GM12873 (cell line): ENCODE results near the gene IQUB.

ENCODE experiments used
- TF ChIP-seq, protein P1 (sequence below): IDR thresholded peaks from 2 replicates; pipeline ENCODE4 v1.5.1; 2012; ENCODE audit warnings: low read depth, mild to moderate bottlenecking, moderate library complexity, low read length, control low read depth; ENCODE audit not compliant: insufficient read depth; ENCODE audit errors: missing control alignments

IQUB gene

GRCh38 chr7:123534383-123535260, at the start of gene IQUB:
Gene IQUB, minus strand, starts transcription at chr7:123534595. Its CDS starts 22,255 bp downstream, at chr7:123512340.
- TF ChIP-seq, protein P1, sequence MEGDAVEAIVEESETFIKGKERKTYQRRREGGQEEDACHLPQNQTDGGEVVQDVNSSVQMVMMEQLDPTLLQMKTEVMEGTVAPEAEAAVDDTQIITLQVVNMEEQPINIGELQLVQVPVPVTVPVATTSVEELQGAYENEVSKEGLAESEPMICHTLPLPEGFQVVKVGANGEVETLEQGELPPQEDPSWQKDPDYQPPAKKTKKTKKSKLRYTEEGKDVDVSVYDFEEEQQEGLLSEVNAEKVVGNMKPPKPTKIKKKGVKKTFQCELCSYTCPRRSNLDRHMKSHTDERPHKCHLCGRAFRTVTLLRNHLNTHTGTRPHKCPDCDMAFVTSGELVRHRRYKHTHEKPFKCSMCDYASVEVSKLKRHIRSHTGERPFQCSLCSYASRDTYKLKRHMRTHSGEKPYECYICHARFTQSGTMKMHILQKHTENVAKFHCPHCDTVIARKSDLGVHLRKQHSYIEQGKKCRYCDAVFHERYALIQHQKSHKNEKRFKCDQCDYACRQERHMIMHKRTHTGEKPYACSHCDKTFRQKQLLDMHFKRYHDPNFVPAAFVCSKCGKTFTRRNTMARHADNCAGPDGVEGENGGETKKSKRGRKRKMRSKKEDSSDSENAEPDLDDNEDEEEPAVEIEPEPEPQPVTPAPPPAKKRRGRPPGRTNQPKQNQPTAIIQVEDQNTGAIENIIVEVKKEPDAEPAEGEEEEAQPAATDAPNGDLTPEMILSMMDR, result no peak

GRCh38 chr7:123583821-123584220, 49.4 kb upstream of the IQUB start:
- TF ChIP-seq, protein P1, result no peak

GRCh38 chr7:123581162-123581459, 46.7 kb upstream of the IQUB start:
- TF ChIP-seq, protein P1, result no peak

- TF ChIP-seq, protein P1, result peak; percentile 77
Observed at GRCh38 chr7:123580406-123581161, 46.2 kb upstream of the IQUB start.

DNA sequence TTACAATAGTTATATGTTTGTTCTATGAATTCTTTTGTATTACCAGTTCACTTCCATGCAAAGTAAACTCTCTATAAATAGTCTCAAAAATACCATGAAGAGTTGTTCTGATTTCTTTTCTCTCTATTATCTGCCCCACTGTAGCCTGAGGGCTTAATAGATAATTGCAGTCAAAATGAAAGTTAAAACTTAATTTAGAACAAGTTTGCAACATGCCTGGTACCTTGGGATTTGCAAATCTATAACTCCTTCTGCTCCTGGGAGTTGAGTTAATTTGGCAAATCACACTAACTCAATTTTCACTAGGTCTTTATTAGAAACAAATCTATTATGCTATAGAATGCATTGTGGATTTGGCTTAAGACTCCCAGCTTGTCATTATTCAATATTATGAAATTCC, 45.0 kb upstream of the IQUB start:
- TF ChIP-seq, protein P1, result no peak

DNA sequence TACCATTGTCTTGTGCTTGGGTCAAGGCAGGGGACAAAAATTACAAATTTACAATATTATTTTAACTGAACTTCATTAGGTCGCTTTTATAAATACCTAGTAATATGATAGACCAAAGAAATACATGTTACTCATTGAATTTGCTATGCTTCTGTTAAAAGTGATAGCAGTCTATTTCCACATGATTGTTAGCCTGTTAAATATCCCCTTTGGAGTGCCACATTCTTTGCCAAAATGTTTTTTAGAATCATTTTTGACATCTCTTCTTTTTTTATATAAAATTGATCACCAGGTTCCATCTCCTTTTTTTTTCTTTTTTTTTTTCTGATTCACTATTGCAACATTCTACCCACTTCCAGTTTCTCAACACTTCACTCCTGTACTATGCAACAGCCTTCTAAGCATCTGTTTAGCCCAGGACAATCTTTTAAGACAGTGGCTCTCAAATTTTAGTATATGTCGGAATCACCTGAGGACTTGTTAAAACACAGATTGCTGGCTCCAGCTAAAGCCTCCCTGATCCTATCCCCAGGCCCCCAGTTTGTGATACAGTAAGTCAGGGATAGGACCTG, 39.6 kb upstream of the IQUB start:
- TF ChIP-seq, protein P1, result no peak

GRCh38 chr7:123573341-123573740, 38.9 kb upstream of the IQUB start:
- TF ChIP-seq, protein P1, result no peak
